ENCODE measurements around the gene PFN3.

- TF ChIP-seq FOXP2 (optimal IDR thresholded peaks at IDR 0.05; ENCODE audit: borderline replicate concordance, extremely low read depth, extremely low read length, insufficient read depth) = no peak
- TF ChIP-seq POLR2AphosphoS5 (IDR thresholded peaks at IDR 0.05; ENCODE audit: low read depth, low read length) = no peak
- TF ChIP-seq REST (IDR thresholded peaks at IDR 0.05; ENCODE audit: insufficient read depth in 1 of 2, low read depth in 2 of 2, low read length in 2 of 2) = no peak
- TF ChIP-seq TAF1 (IDR thresholded peaks at IDR 0.05; ENCODE audit: borderline replicate concordance, insufficient read depth, low read length) = no peak
- no peak for TF ChIP-seq SIN3A (IDR thresholded peaks at IDR 0.05; ENCODE audit: borderline replicate concordance, insufficient read depth, low read length)
Observed at GRCh38 chr5:177386542-177386941, 13.9 kb downstream of the PFN3 start.
